Fibroblast of lung (primary cell): Measurements from ENCODE around the gene SOX2. TPM values are rescaled to one million over a fixed set of nuclear protein-coding genes. Genes with fewer than 3 reads are reported as not detected.

Experiments used
- DNase-seq, 2 donors: peaks; one replicate each; pipeline versions ENCODE4 v3.0.0 to v3.0.0-alpha.2; 2010; ENCODE audit warnings: low read depth in 2 of 2
- H2AFZ ChIP-seq: 2 replicates; pipeline ENCODE4 v1.5.1; 2012; ENCODE audit warnings: low read length, control low read depth, inconsistent platforms
- H3K27ac ChIP-seq: 2 replicates; pipeline ENCODE4 v1.5.1; 2011; ENCODE audit warnings: low read length, control low read depth; ENCODE audit not compliant: insufficient read depth
- H3K27me3 ChIP-seq: 2 replicates; pipeline ENCODE4 v1.5.1; 2011; ENCODE audit warnings: mild to moderate bottlenecking, low read length; ENCODE audit not compliant: control insufficient read depth, insufficient read depth
- H3K36me3 ChIP-seq: 2 replicates; pipeline ENCODE4 v1.5.1; 2011; ENCODE audit warnings: low read length; ENCODE audit not compliant: control insufficient read depth, insufficient read depth
- H3K4me1 ChIP-seq: 2 replicates; pipeline ENCODE4 v1.5.1; 2011; ENCODE audit warnings: low read length; ENCODE audit not compliant: control insufficient read depth, insufficient read depth; ENCODE audit errors: extremely low read depth
- H3K4me2 ChIP-seq: 2 replicates; pipeline ENCODE4 v1.5.1; 2011; ENCODE audit warnings: low read length, control low read depth; ENCODE audit not compliant: insufficient read depth; ENCODE audit errors: extremely low read depth
- H3K4me3 ChIP-seq, 4 experiments: fragments of 200-600 bp in 1 of 4; sonication (generic) in 1 of 4; replicated peaks in 1 of 4; 2 replicates each; pipeline ENCODE4 v1.5.1; 2011 to 2016; ENCODE audit warnings: low read length in 4 of 4, low read depth in 3 of 4, mild to moderate bottlenecking in 3 of 4, control low read depth in 2 of 4, inconsistent platforms in 1 of 4, mixed read lengths in 1 of 4; ENCODE audit not compliant: insufficient read depth in 1 of 4; ENCODE audit errors: control extremely low read depth in 1 of 4
- H3K79me2 ChIP-seq: 2 replicates; pipeline ENCODE4 v1.5.1; 2012; ENCODE audit warnings: mild to moderate bottlenecking, low read length, inconsistent platforms; ENCODE audit not compliant: control insufficient read depth, insufficient read depth
- H3K9ac ChIP-seq: 2 replicates; pipeline ENCODE4 v1.5.1; 2011; ENCODE audit warnings: mild to moderate bottlenecking, low read length, control low read depth; ENCODE audit not compliant: insufficient read depth
- H3K9me3 ChIP-seq: 2 replicates; pipeline ENCODE4 v1.5.1; 2012; ENCODE audit warnings: low read depth, low read length; ENCODE audit not compliant: control insufficient read depth, insufficient read depth
- H4K20me1 ChIP-seq: 2 replicates; pipeline ENCODE4 v1.5.1; 2011; ENCODE audit warnings: low read length; ENCODE audit not compliant: control insufficient read depth, insufficient read depth; ENCODE audit errors: extremely low read depth
- CTCF ChIP-seq, 2 donors: IDR thresholded peaks in 1 of 2; conservative IDR thresholded peaks in 1 of 2; 1 replicate in 1 of 2; 2 replicates in 1 of 2; pipeline ENCODE4 v1.5.1; 2011 to 2012; ENCODE audit warnings: low read length in 2 of 2, control low read depth in 1 of 2, inconsistent platforms in 1 of 2, low read depth in 1 of 2, mild to moderate bottlenecking in 1 of 2
- EZH2 ChIP-seq: IDR thresholded peaks from 2 replicates; pipeline ENCODE4 v1.5.1; 2012; ENCODE audit warnings: low read length, control low read depth, mild to moderate bottlenecking; ENCODE audit errors: missing control alignments
- polyA plus RNA-seq, 2 donors: library from polyadenylated mRNA; depleted of rRNA in 1 of 2; stranded (reverse) in 1 of 2; unstranded in 1 of 2; fragments of >200 nt; gene quantifications; 2 replicates each; pipeline ENCODE4 v1.2.1, GENCODE V29; 2011 to 2012; ENCODE audit warnings: missing spikeins in 1 of 2
- total RNA-seq: library from RNA; depleted of rRNA; stranded (reverse); fragments of >200 nt; gene quantifications from 2 replicates; pipeline ENCODE4 v1.2.1, GENCODE V29; 2014

SOX2 gene
- total and polyA plus RNA-seq, 2 donors (not counting 1 experiment from before 2014, with no cell fraction given), result not detected

DNA sequence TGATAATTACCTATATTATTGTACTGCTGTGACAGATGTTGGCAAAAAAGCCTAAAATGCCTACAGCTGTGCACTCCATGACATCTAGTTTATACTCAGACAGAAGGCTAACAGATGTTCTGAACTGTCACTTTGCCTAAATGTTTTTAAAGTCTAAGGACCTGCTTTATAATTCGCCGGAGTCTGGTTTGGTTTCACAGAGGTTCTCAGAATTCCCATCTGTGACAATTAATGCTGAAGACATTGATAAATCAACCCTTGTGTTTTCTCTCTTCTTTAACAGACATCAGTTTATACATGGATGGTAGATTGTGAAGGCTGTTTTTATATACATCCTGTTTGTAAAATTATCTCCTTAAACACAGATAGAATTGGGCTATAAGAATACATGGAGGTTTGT, 19.8 kb upstream of the SOX2 start:
- Histone ChIP-seq H2AFZ (no peak overlapping the region), H3K9me3 (no peaks in the 10 kb centered on the region), H3K27ac (no peak overlapping the region), H4K20me1 (no peaks in the 10 kb centered on the region), H3K9ac (no peak overlapping the region), H3K4me1 (no peaks in the 10 kb centered on the region), H3K36me3 (no peaks in the 10 kb centered on the region), H3K4me3 (no peak overlapping the region), H3K4me2 (no peak overlapping the region), H3K27me3 (peaks cover 15% of the 10 kb centered on the region), H3K79me2 (no peaks in the 10 kb centered on the region)
- TF ChIP-seq CTCF (conservative IDR thresholded peaks at IDR 0.05 in 1 of 2, IDR thresholded peaks at IDR 0.05 in 1 of 2; ENCODE audit: low read depth in 1 of 2, low read length in 2 of 2), result no peak
- DNase-seq, result no peak

DNA sequence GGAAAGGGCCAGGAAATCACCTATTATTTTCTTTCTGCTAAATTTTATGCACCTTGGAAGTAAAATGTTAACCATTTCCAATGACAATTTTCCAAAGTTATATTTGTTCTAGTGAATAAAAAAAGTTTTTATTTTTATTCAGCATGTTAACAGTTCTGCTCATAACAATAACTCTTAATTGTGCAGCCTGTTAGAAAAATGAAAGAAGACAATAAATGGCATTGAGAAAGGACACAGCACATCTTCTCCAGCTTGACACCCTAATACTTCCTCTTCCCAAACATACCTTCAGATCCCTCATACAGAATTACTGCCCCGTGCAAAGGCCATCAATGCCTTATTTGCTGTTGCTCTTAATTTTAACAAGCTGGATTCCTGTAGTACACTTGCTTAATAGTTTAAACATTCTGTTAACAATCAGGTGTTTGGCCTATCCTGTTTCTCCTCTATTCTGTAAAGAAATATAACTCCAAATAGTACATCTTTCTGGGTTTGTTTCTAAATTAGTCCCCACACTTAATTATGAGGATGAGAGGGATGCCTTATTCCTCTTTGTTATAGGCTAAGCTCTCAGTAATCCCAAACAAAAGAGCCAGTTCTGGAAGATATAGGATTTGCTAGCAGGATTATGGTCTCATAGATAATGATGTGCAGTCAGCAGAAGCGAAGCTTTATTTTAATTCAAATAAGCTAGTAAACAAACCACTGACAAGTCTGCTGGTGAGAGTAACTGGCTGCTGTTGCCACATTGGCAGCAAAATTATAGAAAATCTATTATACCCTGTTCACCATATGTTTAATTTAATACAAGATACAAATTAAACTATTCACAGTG, 19.2 kb upstream of the SOX2 start:
- TF ChIP-seq EZH2 (no peak), CTCF (conservative IDR thresholded peaks at IDR 0.05 in 1 of 2, IDR thresholded peaks at IDR 0.05 in 1 of 2; ENCODE audit: low read depth in 1 of 2, low read length in 2 of 2) (no peak)
- Histone ChIP-seq H3K36me3 (no peaks in the 10 kb centered on the region), H3K4me3 (no peak overlapping the region), H3K4me1 (no peaks in the 10 kb centered on the region), H3K4me2 (no peak overlapping the region), H3K27me3 (peaks cover 15% of the 10 kb centered on the region), H4K20me1 (no peaks in the 10 kb centered on the region), H3K9me3 (no peaks in the 10 kb centered on the region), H3K79me2 (no peaks in the 10 kb centered on the region), H3K9ac (no peak overlapping the region), H3K27ac (no peak overlapping the region), H2AFZ (no peak overlapping the region)
- no peak for DNase-seq

GRCh38 chr3:181693280-181693679, 18.4 kb upstream of the SOX2 start:
- Histone ChIP-seq H3K4me3 (no peak overlapping the region), H3K9ac (no peak overlapping the region), H3K4me2 (no peak overlapping the region), H3K36me3 (no peaks in the 10 kb centered on the region), H2AFZ (no peak overlapping the region), H3K27me3 (peaks cover 15% of the 10 kb centered on the region), H3K9me3 (no peaks in the 10 kb centered on the region), H3K79me2 (no peaks in the 10 kb centered on the region), H4K20me1 (no peaks in the 10 kb centered on the region), H3K4me1 (no peaks in the 10 kb centered on the region), H3K27ac (no peak overlapping the region)
- DNase-seq, result no peak
- TF ChIP-seq CTCF (conservative IDR thresholded peaks at IDR 0.05 in 1 of 2, IDR thresholded peaks at IDR 0.05 in 1 of 2; ENCODE audit: low read depth in 1 of 2, low read length in 2 of 2) (no peak), EZH2 (no peak)
